ENCODE results near the gene SOX10. TPM values are rescaled to one million over a fixed set of nuclear protein-coding genes. Genes with fewer than 3 reads are reported as not detected.
A peak's percentile ranks its signal among the peaks of the same experiment; 100 is the strongest.

SOX10 gene
- total RNA-seq, 1 experiment from 2014 or later = not detected

GRCh38 chr22:38028344-38029130 is 44.2 kb upstream of the SOX10 start:
- Histone ChIP-seq H3K79me2 (ENCODE audit: low read length) (no peaks in the 10 kb centered on the region), H4K20me1 (ENCODE audit: insufficient read depth, low read depth, low read length) (no peaks in the 10 kb centered on the region), H3K4me1 (ENCODE audit: low read length) (peaks cover 25% of the 10 kb centered on the region), H2AFZ (ENCODE audit: low read length) (no peak overlapping the region), H3K36me3 (ENCODE audit: insufficient read depth, low read length) (no peaks in the 10 kb centered on the region), H3K27ac (ENCODE audit: low read length) (no peak overlapping the region), H3K27me3 (ENCODE audit: low read length) (no peaks in the 10 kb centered on the region), H3K4me2 (ENCODE audit: low read depth, low read length, poor library complexity, severe bottlenecking) (no peak overlapping the region), H3K9me3 (ENCODE audit: low read length) (no peaks in the 10 kb centered on the region), H3K4me3 (ENCODE audit: low read length) (no peak overlapping the region), H3K9me2 (replicated peaks; ENCODE audit: insufficient read depth, low read length) (no peaks in the 10 kb centered on the region), H3K9ac (ENCODE audit: low read length) (no peak overlapping the region)
- DNase-seq = no peak

GRCh38 chr22:38027487-38027886 is 43.1 kb upstream of the SOX10 start:
- H3K9me3 ChIP-seq (ENCODE audit: low read length) = no peaks in the 10 kb centered on the region
- no peak overlapping the region for H3K4me2 ChIP-seq (ENCODE audit: low read depth, low read length, poor library complexity, severe bottlenecking)

GRCh38 chr22:38026130-38027111 is 42.1 kb upstream of the SOX10 start:
- H3K9ac ChIP-seq (ENCODE audit: low read length) = peak overlapping the region; percentile 14; the same call in 1 of the 2 replicates
- H2AFZ ChIP-seq (ENCODE audit: low read length) = no peak overlapping the region
- DNase-seq = no peak
- H3K4me2 ChIP-seq (ENCODE audit: low read depth, low read length, poor library complexity, severe bottlenecking) = peak overlapping the region; percentile 15
- no peaks in the 10 kb centered on the region for H3K36me3 ChIP-seq (ENCODE audit: insufficient read depth, low read length)
- no peaks in the 10 kb centered on the region for H3K9me3 ChIP-seq (ENCODE audit: low read length)
- H3K4me3 ChIP-seq (ENCODE audit: low read length) = no peak overlapping the region
- peaks cover 20% of the 10 kb centered on the region for H3K4me1 ChIP-seq (ENCODE audit: low read length)
- 0 out of 2 replicates have a peak overlapping the region, but pooled peaks have one; percentile 11 for H3K27ac ChIP-seq (ENCODE audit: low read length)
- no peaks in the 10 kb centered on the region for H3K27me3 ChIP-seq (ENCODE audit: low read length)
- H4K20me1 ChIP-seq (ENCODE audit: insufficient read depth, low read depth, low read length) = no peaks in the 10 kb centered on the region
- no peaks in the 10 kb centered on the region for H3K9me2 ChIP-seq (replicated peaks; ENCODE audit: insufficient read depth, low read length)
- H3K79me2 ChIP-seq (ENCODE audit: low read length) = no peaks in the 10 kb centered on the region

More at GRCh38 chr22:38027487-38027886, 43.1 kb upstream of the SOX10 start:
- Histone ChIP-seq H3K36me3 (ENCODE audit: insufficient read depth, low read length) (no peaks in the 10 kb centered on the region), H3K9ac (ENCODE audit: low read length) (no peak overlapping the region), H3K4me1 (ENCODE audit: low read length) (peaks cover 20% of the 10 kb centered on the region), H3K9me2 (replicated peaks; ENCODE audit: insufficient read depth, low read length) (no peaks in the 10 kb centered on the region), H3K27me3 (ENCODE audit: low read length) (no peaks in the 10 kb centered on the region), H3K79me2 (ENCODE audit: low read length) (no peaks in the 10 kb centered on the region), H3K27ac (ENCODE audit: low read length) (no peak overlapping the region), H4K20me1 (ENCODE audit: insufficient read depth, low read depth, low read length) (no peaks in the 10 kb centered on the region), H3K4me3 (ENCODE audit: low read length) (no peak overlapping the region), H2AFZ (ENCODE audit: low read length) (no peak overlapping the region)
- DNase-seq = no peak

- DNase-seq = no peak
- peaks cover 20% of the 10 kb centered on the region for H3K4me1 ChIP-seq (ENCODE audit: low read length)
- H3K4me2 ChIP-seq (ENCODE audit: low read depth, low read length, poor library complexity, severe bottlenecking) = no peak overlapping the region
- no peak overlapping the region for H2AFZ ChIP-seq (ENCODE audit: low read length)
- no peak overlapping the region for H3K27ac ChIP-seq (ENCODE audit: low read length)
- no peak overlapping the region for H3K9ac ChIP-seq (ENCODE audit: low read length)
- H3K9me3 ChIP-seq (ENCODE audit: low read length) = no peaks in the 10 kb centered on the region
- no peaks in the 10 kb centered on the region for H3K9me2 ChIP-seq (replicated peaks; ENCODE audit: insufficient read depth, low read length)
- no peaks in the 10 kb centered on the region for H3K79me2 ChIP-seq (ENCODE audit: low read length)
- H3K4me3 ChIP-seq (ENCODE audit: low read length) = no peak overlapping the region
- no peaks in the 10 kb centered on the region for H3K27me3 ChIP-seq (ENCODE audit: low read length)
- H3K36me3 ChIP-seq (ENCODE audit: insufficient read depth, low read length) = no peaks in the 10 kb centered on the region
- H4K20me1 ChIP-seq (ENCODE audit: insufficient read depth, low read depth, low read length) = no peaks in the 10 kb centered on the region
These were observed 41.2 kb upstream of the SOX10 start for GRCh38 chr22:38025514-38025913.

GRCh38 chr22:38023045-38023444 is 38.7 kb upstream of the SOX10 start:
- H4K20me1 ChIP-seq (ENCODE audit: insufficient read depth, low read depth, low read length) = no peaks in the 10 kb centered on the region
- H3K4me2 ChIP-seq (ENCODE audit: low read depth, low read length, poor library complexity, severe bottlenecking) = no peak overlapping the region
- no peaks in the 10 kb centered on the region for H3K79me2 ChIP-seq (ENCODE audit: low read length)
- peaks cover 25% of the 10 kb centered on the region for H3K4me1 ChIP-seq (ENCODE audit: low read length)
- no peaks in the 10 kb centered on the region for H3K27me3 ChIP-seq (ENCODE audit: low read length)
- H3K9me3 ChIP-seq (ENCODE audit: low read length) = no peaks in the 10 kb centered on the region
- H3K9ac ChIP-seq (ENCODE audit: low read length) = no peak overlapping the region
- no peak overlapping the region for H2AFZ ChIP-seq (ENCODE audit: low read length)
- H3K36me3 ChIP-seq (ENCODE audit: insufficient read depth, low read length) = no peaks in the 10 kb centered on the region
- H3K27ac ChIP-seq (ENCODE audit: low read length) = no peak overlapping the region
- H3K4me3 ChIP-seq (ENCODE audit: low read length) = no peak overlapping the region
- H3K9me2 ChIP-seq (replicated peaks; ENCODE audit: insufficient read depth, low read length) = no peaks in the 10 kb centered on the region
- no peak for DNase-seq

GRCh38 chr22:38021206-38021605 is 36.9 kb upstream of the SOX10 start:
- no peak for DNase-seq
- no peaks in the 10 kb centered on the region for H3K9me3 ChIP-seq (ENCODE audit: low read length)
- no peaks in the 10 kb centered on the region for H3K9me2 ChIP-seq (replicated peaks; ENCODE audit: insufficient read depth, low read length)
- H3K9ac ChIP-seq (ENCODE audit: low read length) = no peak overlapping the region
- H4K20me1 ChIP-seq (ENCODE audit: insufficient read depth, low read depth, low read length) = no peaks in the 10 kb centered on the region
- no peaks in the 10 kb centered on the region for H3K27me3 ChIP-seq (ENCODE audit: low read length)
- H3K4me2 ChIP-seq (ENCODE audit: low read depth, low read length, poor library complexity, severe bottlenecking) = no peak overlapping the region
- no peak overlapping the region for H3K27ac ChIP-seq (ENCODE audit: low read length)
- no peak overlapping the region for H3K4me3 ChIP-seq (ENCODE audit: low read length)
- no peaks in the 10 kb centered on the region for H3K79me2 ChIP-seq (ENCODE audit: low read length)
- no peaks in the 10 kb centered on the region for H3K36me3 ChIP-seq (ENCODE audit: insufficient read depth, low read length)
- peaks cover 11% of the 10 kb centered on the region for H3K4me1 ChIP-seq (ENCODE audit: low read length)
- no peak overlapping the region for H2AFZ ChIP-seq (ENCODE audit: low read length)

GRCh38 chr22:38018938-38019827 is 34.8 kb upstream of the SOX10 start:
- no peak for DNase-seq
- Histone ChIP-seq H3K9me3 (ENCODE audit: low read length) (no peaks in the 10 kb centered on the region), H3K79me2 (ENCODE audit: low read length) (no peaks in the 10 kb centered on the region), H2AFZ (ENCODE audit: low read length) (no peak overlapping the region), H3K9ac (ENCODE audit: low read length) (no peak overlapping the region), H3K4me1 (ENCODE audit: low read length) (peaks cover 6% of the 10 kb centered on the region; the same call in 1 of the 2 replicates), H3K4me3 (ENCODE audit: low read length) (no peak overlapping the region), H3K27me3 (ENCODE audit: low read length) (no peaks in the 10 kb centered on the region), H3K9me2 (replicated peaks; ENCODE audit: insufficient read depth, low read length) (no peaks in the 10 kb centered on the region), H3K4me2 (ENCODE audit: low read depth, low read length, poor library complexity, severe bottlenecking) (no peak overlapping the region), H3K36me3 (ENCODE audit: insufficient read depth, low read length) (no peaks in the 10 kb centered on the region), H3K27ac (ENCODE audit: low read length) (no peak overlapping the region), H4K20me1 (ENCODE audit: insufficient read depth, low read depth, low read length) (no peaks in the 10 kb centered on the region)

All from Karpas-422 (cell line).